ENCODE measurements around the gene IDS. TPM values are rescaled to one million over a fixed set of nuclear protein-coding genes. Genes with fewer than 3 reads are reported as not detected.
"Not testable (repeated sequence)": the region's sequence is repeated elsewhere in the genome, so short reads cannot be mapped to it uniquely, and the experiment has no call there.

IDS gene
- total and polyA plus RNA-seq, 7 donors: 31.3 to 97.2 (median 71.3) TPM

GRCh38 chrX:149493567-149494562 lies 11.2 kb downstream of the IDS start:
- DNase-seq: no peak
- Histone ChIP-seq H3K4me3 (no peak overlapping the region), H3K36me3 (peaks cover 11 to 75% (median 16%) of the 10 kb centered on the region in 4 donors), H3K4me1 (no peaks in the 10 kb centered on the region), H3K9me3 (no peaks in the 10 kb centered on the region), H3K27ac (no peak overlapping the region), H3K27me3 (no peaks in the 10 kb centered on the region)
- WGBS, 2 donors: 71 to 80% methylated on average over 13 of the region's 13 CpGs
- intact Hi-C loops (cut with DNase I): no loop called here
- TF ChIP-seq POLR2AphosphoS5 (IDR thresholded peaks at IDR 0.05) (no peak), EP300 (IDR thresholded peaks at IDR 0.05) (no peak), POLR2A (IDR thresholded peaks at IDR 0.05) (no peak), CTCF (IDR thresholded peaks at IDR 0.05) (no peak)

- Histone ChIP-seq H3K9me3 (no peaks in the 10 kb centered on the region), H3K27me3 (no peaks in the 10 kb centered on the region), H3K4me1 (no peaks in the 10 kb centered on the region), H3K4me3 (no peak overlapping the region), H3K36me3 (peaks cover 4 to 65% (median 11%) of the 10 kb centered on the region in 4 donors), H3K27ac (no peak overlapping the region)
- WGBS, 2 donors: 8 to 57% methylated on average over 2 of the region's 2 CpGs
- intact Hi-C loops (cut with DNase I): no loop called here
- no peak for DNase-seq
- no peak for TF ChIP-seq POLR2AphosphoS5 (IDR thresholded peaks at IDR 0.05)
- no peak for TF ChIP-seq CTCF (IDR thresholded peaks at IDR 0.05)
- TF ChIP-seq POLR2A (IDR thresholded peaks at IDR 0.05): no peak
- no peak for TF ChIP-seq EP300 (IDR thresholded peaks at IDR 0.05)
Observed at GRCh38 chrX:149491812-149492211, 13.3 kb downstream of the IDS start.

- Histone ChIP-seq H3K9me3 (no peaks in the 10 kb centered on the region), H3K27ac (no peak overlapping the region), H3K36me3 (peaks cover 0 to 65% (median 10%) of the 10 kb centered on the region in 4 donors), H3K4me3 (no peak overlapping the region), H3K27me3 (no peaks in the 10 kb centered on the region), H3K4me1 (no peaks in the 10 kb centered on the region)
- WGBS, 2 donors: 87 to 91% methylated on average over 7 of the region's 7 CpGs
- no peak for DNase-seq
- no peak for TF ChIP-seq POLR2A (IDR thresholded peaks at IDR 0.05)
- TF ChIP-seq POLR2AphosphoS5 (IDR thresholded peaks at IDR 0.05): no peak
- no peak for TF ChIP-seq CTCF (IDR thresholded peaks at IDR 0.05)
- TF ChIP-seq EP300 (IDR thresholded peaks at IDR 0.05): no peak
- intact Hi-C loops (cut with DNase I): no loop called here
Observed at GRCh38 chrX:149490100-149490499, 15.0 kb downstream of the IDS start.

- DNase-seq; intact Hi-C loops (cut with DNase I); H3K4me3 ChIP-seq; H3K9me3 ChIP-seq; H3K4me1 ChIP-seq; H3K27ac ChIP-seq; H3K27me3 ChIP-seq: not testable (repeated sequence)
- peaks cover 0 to 52% (median 10%) of the 10 kb centered on the region in 4 donors for H3K36me3 ChIP-seq
- WGBS, 2 donors: 95 to 96% methylated on average over 13 to 14 of the region's 17 CpGs
Observed at GRCh38 chrX:149488411-149489052, 16.6 kb downstream of the IDS start.

- H3K27ac ChIP-seq; H3K9me3 ChIP-seq; H3K4me3 ChIP-seq; intact Hi-C loops (cut with DNase I); DNase-seq; H3K4me1 ChIP-seq; H3K27me3 ChIP-seq: not testable (repeated sequence)
- peaks cover 0 to 52% (median 10%) of the 10 kb centered on the region in 4 donors for H3K36me3 ChIP-seq
- 94 to 95% methylated on average over 3 to 4 of the region's 9 CpGs for WGBS, 2 donors
Observed at GRCh38 chrX:149488008-149488407, 17.1 kb downstream of the IDS start.

Measured in sigmoid colon (tissue), 7 donors.